Stimulated activated CD8-positive, alpha-beta memory T cell treated with anti-CD3 and anti-CD28 coated beads, Interleukin-15, amount 100 ng/mL, for 4 hours (primary cell): ENCODE results near the gene ATP10A.

Experiments
- DNase-seq, 2 donors: peaks; one replicate each; pipeline ENCODE4 v3.0.0-alpha.2; 2020; ENCODE audit warnings: low read depth in 2 of 2

Gene ATP10A

GRCh38 chr15:25797035-25797434, 66.1 kb downstream of the ATP10A start:
- no peak for DNase-seq

DNA sequence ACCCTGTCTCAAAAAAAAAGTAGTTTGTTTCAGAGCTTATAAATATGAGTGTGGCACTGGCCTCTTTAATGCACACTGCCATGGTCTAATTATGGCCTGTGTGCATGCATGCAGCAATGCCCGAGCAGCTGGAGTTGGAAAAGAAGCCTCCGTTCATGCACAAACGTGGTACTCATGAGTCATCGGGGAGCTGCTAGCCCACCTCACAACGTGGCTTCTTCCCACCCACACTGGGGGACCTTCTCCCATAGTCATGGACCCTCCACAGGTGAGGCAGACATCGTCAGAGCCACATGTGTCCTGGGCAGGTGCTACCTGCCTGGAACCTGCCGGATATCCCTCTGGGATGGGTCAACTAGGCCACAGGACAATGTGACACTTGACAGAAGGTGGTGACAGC, 66.7 kb downstream of the ATP10A start:
- no peak for DNase-seq

DNA sequence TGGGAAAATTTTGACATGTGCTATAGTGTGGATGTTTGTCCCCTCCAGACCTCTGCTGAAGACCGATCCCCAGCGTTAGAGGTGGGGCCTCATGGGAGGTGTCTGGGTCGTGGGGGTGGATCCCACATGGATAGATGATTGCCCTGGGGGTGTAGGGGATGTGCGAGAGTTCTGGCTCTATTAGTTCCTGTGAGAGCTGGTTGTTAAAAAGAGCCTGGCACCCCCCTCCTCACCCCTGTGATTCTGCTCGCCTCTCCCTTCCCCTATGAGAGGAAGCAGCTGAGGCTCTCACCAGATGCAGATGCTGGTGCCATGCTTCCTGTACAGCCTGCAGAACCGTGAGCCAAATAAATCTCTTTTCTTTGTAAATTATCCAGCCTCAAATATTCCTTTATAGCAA, 67.4 kb downstream of the ATP10A start:
- DNase-seq, result no peak

GRCh38 chr15:25795061-25795460, 68.1 kb downstream of the ATP10A start:
- no peak for DNase-seq

DNA sequence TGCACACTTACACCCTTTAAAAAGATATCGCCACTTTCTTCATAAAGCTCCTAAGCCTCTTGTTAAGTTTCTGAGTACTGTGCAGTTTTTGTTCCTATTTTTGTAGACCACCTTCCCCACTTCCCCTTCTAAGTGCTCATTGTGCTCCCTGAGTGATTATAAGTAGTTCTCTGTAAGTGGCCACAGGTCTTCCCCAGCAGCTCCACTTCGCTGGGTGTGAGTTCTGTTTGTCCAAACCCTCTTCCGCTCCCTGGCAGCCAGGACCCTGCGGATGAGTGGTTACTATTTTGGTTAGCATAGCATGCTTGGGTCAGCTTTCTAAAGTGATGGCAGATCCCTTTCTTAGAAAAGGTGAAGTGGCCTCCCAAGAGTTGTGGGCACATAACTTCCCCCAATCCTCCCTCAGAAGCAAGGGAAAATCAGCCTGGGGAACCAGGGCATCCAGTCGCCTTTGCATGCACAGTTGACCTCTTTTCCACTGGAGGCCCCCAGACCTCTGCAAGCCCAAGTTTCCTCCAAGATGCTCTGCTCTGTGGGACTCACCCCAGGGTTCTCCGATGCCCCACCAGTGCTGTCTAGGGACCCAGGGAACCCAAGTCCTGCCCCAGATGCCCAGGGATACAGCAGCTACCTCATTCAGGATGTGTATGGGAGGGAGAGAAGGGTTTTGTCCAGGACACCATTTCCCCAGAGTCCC, 69.6 kb downstream of the ATP10A start:
- DNase-seq, result no peak

GRCh38 chr15:25792128-25792527, 71.0 kb downstream of the ATP10A start:
- no peak for DNase-seq

DNA sequence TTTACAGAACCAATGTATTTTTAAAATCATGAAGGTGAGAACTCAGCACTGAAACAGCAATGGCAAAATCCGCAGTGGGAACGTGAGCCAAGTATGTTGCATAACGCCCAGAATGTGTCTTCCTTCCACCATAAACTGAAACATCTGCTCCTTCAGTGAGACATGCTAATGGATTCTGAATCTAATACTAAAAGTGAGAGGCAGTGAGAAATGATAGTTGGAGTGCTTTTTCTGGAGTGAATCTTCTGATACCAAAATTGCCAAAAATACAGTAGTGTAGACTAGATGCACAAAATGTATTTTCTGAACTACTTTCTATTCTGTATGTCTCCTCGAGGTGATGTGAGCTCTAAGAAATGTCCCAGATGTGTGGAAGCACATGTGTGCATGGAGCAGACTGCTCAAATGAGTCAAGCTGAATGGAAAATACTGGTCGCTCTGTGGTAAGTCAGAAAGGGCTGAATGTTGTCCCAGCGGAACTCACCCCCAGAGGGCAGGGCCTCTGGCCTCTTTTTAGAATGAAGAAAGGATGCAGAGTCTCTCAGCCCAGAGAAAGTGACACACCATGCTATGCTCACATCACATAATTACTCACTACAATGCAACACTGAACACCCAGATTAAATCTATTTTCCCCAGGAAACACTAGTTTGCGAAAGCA, 73.0 kb downstream of the ATP10A start:
- DNase-seq, result no peak

- DNase-seq, result no peak
These were observed 73.5 kb downstream of the ATP10A start for GRCh38 chr15:25789616-25789999.

GRCh38 chr15:25789211-25789610, 73.9 kb downstream of the ATP10A start:
- no peak for DNase-seq

- DNase-seq, result no peak
These were observed 75.1 kb downstream of the ATP10A start for GRCh38 chr15:25787855-25788520.

DNA sequence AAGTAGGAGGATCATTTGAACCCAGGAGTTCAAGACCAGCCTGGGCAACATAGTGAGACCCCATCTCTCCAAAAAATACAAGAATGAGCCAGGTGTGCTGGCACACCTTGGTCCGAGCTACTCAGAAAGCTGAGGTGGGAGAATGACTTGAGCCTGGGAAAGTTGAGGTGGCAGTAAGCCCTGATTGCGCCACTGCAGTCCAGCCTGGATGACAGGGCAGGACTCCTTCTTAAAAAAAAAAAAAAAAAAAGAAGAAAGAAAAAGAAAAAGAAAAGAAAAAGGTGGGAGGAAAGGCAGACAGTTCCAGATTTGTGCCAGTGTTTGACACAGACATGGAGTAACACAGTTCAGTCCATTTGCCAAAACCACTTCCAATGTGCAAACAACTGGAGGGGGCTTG, 75.7 kb downstream of the ATP10A start:
- no peak for DNase-seq

DNA sequence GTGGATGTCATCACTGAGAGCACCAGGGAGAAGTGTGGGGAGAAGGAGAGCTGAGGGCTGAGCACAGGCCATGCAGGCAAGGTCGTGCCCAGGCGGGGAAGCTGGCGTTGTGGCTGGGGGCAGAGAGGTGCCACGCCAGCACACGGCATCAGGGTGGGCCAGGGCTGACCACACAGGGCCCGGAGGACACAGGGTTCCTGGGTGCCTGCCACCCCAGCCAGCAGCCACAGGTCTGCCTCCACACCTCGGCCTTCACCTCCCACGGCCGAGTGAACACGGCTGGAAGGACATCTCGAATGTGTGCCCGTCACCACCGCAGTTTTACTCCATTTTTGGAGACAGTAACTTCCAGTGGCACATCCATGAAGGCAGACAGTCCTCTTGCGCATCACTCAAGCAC, 77.1 kb downstream of the ATP10A start:
- no peak for DNase-seq

DNA sequence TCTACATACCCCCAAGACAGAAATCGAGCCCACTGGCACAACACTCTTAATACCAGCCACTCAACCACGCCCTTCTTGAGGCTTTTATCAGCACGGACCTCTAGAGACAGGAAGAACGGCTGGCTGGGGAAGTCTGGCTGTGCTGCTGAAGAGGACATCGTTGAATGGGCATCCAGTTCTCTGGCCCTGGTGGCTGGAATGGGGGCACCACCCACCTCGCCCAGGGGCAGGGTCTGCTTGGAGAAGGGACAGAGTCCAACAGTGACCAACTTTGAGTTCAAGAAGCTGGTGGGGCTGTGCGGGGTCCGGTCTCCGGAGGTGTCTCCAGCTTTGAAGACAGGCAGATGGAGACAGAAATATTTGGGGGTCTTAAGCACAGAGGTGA, 77.5 kb downstream of the ATP10A start:
- DNase-seq, result no peak

DNA sequence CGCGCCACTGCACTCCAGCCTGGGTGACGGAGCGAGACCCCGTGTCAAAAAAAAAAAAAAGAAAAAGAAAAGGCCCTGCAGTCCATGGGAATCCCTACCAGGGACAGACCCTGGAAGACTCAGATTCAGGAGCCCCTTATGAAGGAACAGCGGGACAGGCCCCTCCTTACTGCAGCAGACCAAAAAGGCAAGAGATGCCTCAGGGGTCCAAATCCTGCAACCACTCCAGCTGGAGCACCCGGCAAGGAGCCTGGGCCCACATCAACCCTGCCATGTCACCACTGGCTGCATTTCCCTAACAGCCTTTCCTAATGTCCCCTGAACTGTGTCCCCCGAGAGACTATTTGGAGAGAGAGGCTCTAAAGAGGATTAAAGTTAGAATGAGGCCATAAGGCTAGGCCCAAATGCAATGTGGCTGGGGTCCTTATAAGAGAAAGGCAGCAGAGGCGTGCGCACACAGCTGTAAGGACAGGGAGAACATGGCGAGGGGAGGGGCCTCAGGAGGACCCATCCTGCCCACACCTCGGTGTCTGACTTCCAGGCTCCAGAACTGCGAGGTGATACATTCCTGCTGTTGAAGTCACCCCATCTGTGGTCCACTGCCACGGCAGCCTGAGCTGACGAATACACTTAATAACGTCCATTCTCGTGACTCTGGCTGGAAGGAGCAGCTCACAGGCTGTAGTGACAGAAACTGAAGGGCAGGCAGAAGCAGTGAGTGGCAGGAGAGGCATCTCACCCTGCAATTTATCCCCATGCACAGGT, 78.1 kb downstream of the ATP10A start:
- no peak for DNase-seq

- no peak for DNase-seq
These were observed 79.3 kb downstream of the ATP10A start for GRCh38 chr15:25783607-25784540.

DNA sequence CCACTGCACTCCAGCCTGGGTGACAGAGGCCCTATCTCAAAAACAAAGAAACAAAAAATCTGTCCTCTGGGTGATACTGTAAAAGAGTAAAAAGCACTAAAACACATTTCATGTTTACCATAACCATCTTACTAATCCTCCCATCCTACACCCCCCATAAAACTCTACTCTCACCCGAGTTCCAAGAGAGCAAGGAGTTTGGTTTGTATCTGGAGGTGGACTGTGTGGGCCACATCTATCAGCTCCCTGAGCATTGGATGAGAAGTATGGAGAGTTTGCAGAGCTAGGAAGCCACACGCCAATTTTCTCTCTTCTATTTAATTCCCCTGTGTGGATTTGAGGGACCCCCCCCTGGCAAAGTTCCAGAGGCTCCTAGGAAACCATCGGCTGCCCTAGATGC, 80.0 kb downstream of the ATP10A start:
- no peak for DNase-seq

DNA sequence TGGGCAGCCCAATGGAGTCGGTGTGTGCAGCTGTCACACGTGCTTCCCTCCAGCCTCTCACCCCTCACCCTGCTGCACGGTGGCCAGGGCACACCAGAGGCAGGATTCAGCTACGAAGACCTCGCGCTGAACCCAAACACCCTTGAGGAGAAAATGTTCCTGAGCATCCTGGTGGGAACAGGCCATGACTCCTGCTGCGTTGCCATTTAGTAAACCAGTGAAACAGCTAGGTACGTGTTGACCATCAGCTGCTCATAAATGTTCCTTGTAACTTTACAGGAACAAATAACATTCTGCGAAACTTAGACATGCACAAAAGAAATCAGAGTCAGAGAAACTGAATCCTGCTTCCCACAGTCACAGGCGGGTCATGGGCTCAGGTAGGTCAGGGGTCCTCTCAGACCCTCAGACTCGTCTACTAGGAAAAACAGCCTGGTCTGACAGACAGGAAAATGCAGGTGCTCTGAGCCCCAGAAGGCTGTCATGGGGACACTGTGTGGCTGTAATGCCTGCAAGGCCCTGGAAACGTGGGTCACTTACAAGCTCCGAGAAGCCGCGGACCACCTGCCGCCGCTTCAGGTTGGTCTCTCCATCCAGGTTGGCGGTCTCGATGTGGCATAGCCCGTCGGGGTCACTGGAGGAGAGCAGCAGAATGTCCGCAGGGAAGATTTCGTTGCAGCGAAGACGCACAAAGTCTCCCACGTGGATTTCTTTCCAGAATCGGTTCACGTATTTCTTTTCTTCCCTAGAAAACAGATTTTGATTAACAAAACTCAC, 82.5 kb downstream of the ATP10A start:
- no peak for DNase-seq

GRCh38 chr15:25778161-25778560, 85.0 kb downstream of the ATP10A start:
- DNase-seq, result no peak

DNA sequence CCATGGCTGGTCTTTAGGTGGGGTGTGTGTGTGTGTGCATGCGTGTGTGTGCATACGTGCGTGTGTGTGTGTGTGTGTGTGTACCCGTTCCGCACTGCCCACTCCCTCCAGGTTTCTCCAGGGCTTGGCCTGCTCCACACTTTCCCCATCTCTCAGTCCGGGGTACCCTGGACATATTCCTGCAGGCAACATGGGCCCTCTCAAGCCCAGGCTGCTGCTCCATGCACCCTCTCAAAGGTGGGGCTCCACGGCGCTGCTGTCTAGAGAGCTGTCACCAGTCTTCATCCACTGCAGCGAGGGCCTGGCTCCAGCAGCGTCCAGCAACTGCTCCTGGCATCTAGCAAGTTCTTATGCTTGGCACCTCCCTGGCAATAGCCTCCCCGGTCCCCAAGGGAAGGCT, 86.1 kb downstream of the ATP10A start:
- no peak for DNase-seq

GRCh38 chr15:25776071-25776746, 86.9 kb downstream of the ATP10A start:
- DNase-seq, result no peak
